Measurements from ENCODE around the gene LRRC49.

GRCh38 chr15:71051539-71051938 lies 158.9 kb downstream of the LRRC49 start:
- no peak for TF ChIP-seq CTCF (IDR thresholded peaks at IDR 0.05 in 2 of 3, conservative IDR thresholded peaks at IDR 0.05 in 1 of 3; ENCODE audit: borderline replicate concordance in 1 of 3, insufficient read depth in 1 of 3, low read depth in 2 of 3, low read length in 2 of 3)
- TF ChIP-seq ZFX (IDR thresholded peaks at IDR 0.05) = no peak
- TF ChIP-seq POLR2A (IDR thresholded peaks at IDR 0.05; ENCODE audit: borderline replicate concordance, extremely low read depth, insufficient read depth, insufficient read length) = no peak
- no peak for TF ChIP-seq SIN3A (IDR thresholded peaks at IDR 0.05; ENCODE audit: low read depth)
